AG04449 (cell line): ENCODE data around the gene SLC8A2.

Experiments used
- CTCF ChIA-PET: fragments of 350-600 bp; formaldehyde crosslinking; extraction: SDS; loops from one replicate; lab custom pipeline; 2021; ENCODE audit warnings: antibody characterized with exemption; lab: Yijun Ruan, JAX
- POLR2A ChIA-PET: fragments of 400-600, 350-600 bp; formaldehyde crosslinking; extraction: SDS; loops from one replicate; lab custom pipeline; 2020; ENCODE audit warnings: antibody characterized with exemption, inconsistent platforms; lab: Yijun Ruan, JAX
- DNase-seq: peaks from one replicate; pipeline ENCODE4 v3.0.0-alpha.2; 2010; ENCODE audit warnings: low read depth, low spot score
- H3K4me3 ChIP-seq: 2 replicates; pipeline ENCODE4 v1.5.1; 2011; ENCODE audit warnings: low read depth, mild to moderate bottlenecking, control low read depth, low read length
- CTCF ChIP-seq: IDR thresholded peaks from one replicate; pipeline ENCODE4 v1.5.1; 2011; ENCODE audit warnings: mild to moderate bottlenecking, moderate library complexity, low read length, control low read depth, inconsistent platforms; ENCODE audit not compliant: insufficient read depth; ENCODE audit errors: missing control alignments

SLC8A2 gene

GRCh38 chr19:47481460-47482052 is 9.9 kb upstream of the SLC8A2 start:
- POLR2A ChIA-PET: no interaction called here

GRCh38 chr19:47480658-47481057 is 9.0 kb upstream of the SLC8A2 start:
- no peak for DNase-seq
- no peak overlapping the region for H3K4me3 ChIP-seq
- no peak for TF ChIP-seq CTCF
- ChIA-PET CTCF (interaction anchor here (1.0 to 1.9 kb wide), 4 partner anchors 9 to 52 kb away, joined by 3 to 6 read pairs (median 4); no protein-coding TSS in a partner anchor), POLR2A (no interaction called here)

More at GRCh38 chr19:47481460-47482052, 9.9 kb upstream of the SLC8A2 start:
- no peak overlapping the region for H3K4me3 ChIP-seq
- no peak for TF ChIP-seq CTCF
- DNase-seq: no peak
- CTCF ChIA-PET: interaction anchor here (1.2 kb wide), 1 partner anchor 8 kb away, joined by 3 read pairs; no protein-coding TSS in a partner anchor

GRCh38 chr19:47479701-47480503 is 8.2 kb upstream of the SLC8A2 start:
- ChIA-PET CTCF (interaction anchor here (1.0 to 1.9 kb wide), 4 partner anchors 36 to 52 kb away, joined by 3 to 6 read pairs (median 4); no protein-coding TSS in a partner anchor), POLR2A (no interaction called here)
- DNase-seq: no peak
- H3K4me3 ChIP-seq: no peak overlapping the region
- TF ChIP-seq CTCF: no peak

- ChIA-PET POLR2A (no interaction called here), CTCF (interaction anchor here (0.7 to 3.5 kb wide), 5 partner anchors 8 to 231 kb away, joined by 3 to 21 read pairs (median 3); partner anchors contain the start of gene KPTN)
- no peak overlapping the region for H3K4me3 ChIP-seq
- TF ChIP-seq CTCF: no peak
- no peak for DNase-seq
These were observed 4.8 kb upstream of the SLC8A2 start for GRCh38 chr19:47476438-47476972.

GRCh38 chr19:47475465-47475864 is 3.8 kb upstream of the SLC8A2 start:
- no peak for DNase-seq
- TF ChIP-seq CTCF: no peak
- ChIA-PET CTCF (interaction anchor here (1.3 to 3.5 kb wide), 2 partner anchors 9 to 232 kb away, joined by 5 to 21 read pairs; partner anchors contain the start of gene KPTN), POLR2A (interaction anchor here (1.4 kb wide), 1 partner anchor 39 kb away, joined by 3 read pairs; no protein-coding TSS in a partner anchor)
- H3K4me3 ChIP-seq: no peak overlapping the region

- CTCF ChIA-PET: interaction anchor here (1.7 to 3.5 kb wide), 2 partner anchors 11 to 37 kb away, joined by 7 to 21 read pairs; partner anchors contain the start of gene KPTN
- no peak for DNase-seq
- no peak for TF ChIP-seq CTCF
- POLR2A ChIA-PET: no interaction called here
- H3K4me3 ChIP-seq: no peak overlapping the region
These were observed 1.6 kb upstream of the SLC8A2 start for GRCh38 chr19:47473336-47473735.
